K562 (cell line): ENCODE results near the gene COL28A1. TPM values are rescaled to one million over a fixed set of nuclear protein-coding genes. Genes with fewer than 3 reads are reported as not detected.

Source experiments
- ATAC-seq: fragments of 200-7000 bp; cut with Tn5 transposase; 3 replicates; pipeline ENCODE4 v1.9.1; 2020; ENCODE audit warnings: moderate library complexity
- BruUV-seq: library from RNA; stranded (reverse); fragments of 400-500 nt; replicated peaks from 2 replicates; lab custom pipeline; 2021; lab: Mats Ljungman, UMichigan
- CTCF ChIA-PET: fragments of 300-600 bp; formaldehyde crosslinking; extraction: SDS; loops from one replicate; lab custom pipeline; 2021; ENCODE audit warnings: low intra/inter-chr PET ratio; lab: Yijun Ruan, JAX
- POLR2A ChIA-PET: fragments of 300-600, 350-650 bp; sonication (Branson Sonifier 250); formaldehyde crosslinking; extraction: SDS; loops from one replicate; lab custom pipeline; 2021; ENCODE audit warnings: antibody characterized with exemption, inconsistent platforms; lab: Yijun Ruan, JAX
- DNase-seq, 4 experiments: peaks; one replicate each; pipeline versions ENCODE4 v3.0.0 to v3.0.0-alpha.2; 2011 to 2018; ENCODE audit warnings: low spot score in 3 of 4, mixed read lengths in 3 of 4; ENCODE audit errors: extremely low read depth in 1 of 4
- FAIRE-seq: peaks from 2 replicates; lab custom pipeline; 2011; peaks lifted over from hg19 to GRCh38; lab: Jason Lieb, UNC
- H2AFZ ChIP-seq: 2 replicates; pipeline ENCODE4 v1.6.0; 2011; ENCODE audit warnings: low read depth, low read length, control low read depth, inconsistent platforms
- H3K27ac ChIP-seq: fragments of 200-600 bp; 3 replicates; pipeline ENCODE4 v1.8.0; 2011; ENCODE audit warnings: low read depth, mild to moderate bottlenecking, control low read depth, inconsistent platforms, low read length, moderate library complexity, mixed read lengths; ENCODE audit errors: extremely low read depth
- H3K27me3 ChIP-seq, 2 experiments: fragments of 300-600 bp in 1 of 2; 2 replicates in 1 of 2; 3 replicates in 1 of 2; pipeline versions ENCODE4 v1.6.0 to v1.8.0; 2011; ENCODE audit warnings: inconsistent platforms in 2 of 2, low read length in 2 of 2, mild to moderate bottlenecking in 1 of 2, mixed read lengths in 1 of 2, moderate library complexity in 1 of 2; ENCODE audit not compliant: control insufficient read depth in 2 of 2, insufficient read depth in 2 of 2
- H3K36me3 ChIP-seq: fragments of 300-600 bp; 3 replicates; pipeline ENCODE4 v1.8.0; 2011; ENCODE audit warnings: mild to moderate bottlenecking, low read length, inconsistent platforms; ENCODE audit not compliant: control insufficient read depth, insufficient read depth
- H3K4me1 ChIP-seq, 2 experiments: fragments of 200-600 bp in 1 of 2; replicated peaks in 1 of 2; 2 replicates in 1 of 2; 3 replicates in 1 of 2; pipeline versions ENCODE4 v1.5.1 to v1.8.0; 2011; ENCODE audit warnings: inconsistent platforms in 2 of 2, low read length in 2 of 2, mild to moderate bottlenecking in 1 of 2, mixed read lengths in 1 of 2, moderate library complexity in 1 of 2; ENCODE audit not compliant: control insufficient read depth in 2 of 2, insufficient read depth in 2 of 2
- H3K4me2 ChIP-seq: 2 replicates; pipeline ENCODE4 v1.6.1; 2011; ENCODE audit warnings: low read length, control low read depth, inconsistent platforms, mixed read lengths; ENCODE audit not compliant: insufficient read depth
- H3K4me3 ChIP-seq: fragments of 200-600 bp; sonication (generic), shearing (Covaris generic); 2 replicates; pipeline ENCODE4 v1.5.1; 2016; ENCODE audit warnings: control low read depth, inconsistent platforms
- H3K79me2 ChIP-seq: fragments of 200-600 bp; 3 replicates; pipeline ENCODE4 v1.8.0; 2011; ENCODE audit warnings: low read length, inconsistent platforms; ENCODE audit not compliant: control insufficient read depth, insufficient read depth
- H3K9ac ChIP-seq, 2 experiments: 2 replicates each; pipeline versions ENCODE4 v1.6.0 to v1.6.1; 2011; ENCODE audit warnings: low read depth in 2 of 2, low read length in 2 of 2, control low read depth in 1 of 2, inconsistent platforms in 1 of 2, mild to moderate bottlenecking in 1 of 2, mixed read lengths in 1 of 2; ENCODE audit not compliant: insufficient read depth in 1 of 2
- H3K9me1 ChIP-seq: one replicate; pipeline ENCODE4 v1.6.0; 2011; ENCODE audit warnings: inconsistent platforms, mild to moderate bottlenecking, low read length, moderate library complexity; ENCODE audit not compliant: control insufficient read depth, insufficient read depth
- H3K9me3 ChIP-seq: replicated peaks from 2 replicates; pipeline ENCODE4 v1.5.1; 2011; ENCODE audit warnings: low read depth, low read length, inconsistent platforms; ENCODE audit not compliant: control insufficient read depth, insufficient read depth
- H4K20me1 ChIP-seq: replicated peaks from 2 replicates; pipeline ENCODE4 v1.6.1; 2011; ENCODE audit warnings: low read length, inconsistent platforms, mixed read lengths; ENCODE audit not compliant: control insufficient read depth, insufficient read depth
- CBX1 ChIP-seq: sonication (generic); IDR thresholded peaks from 2 replicates; pipeline ENCODE4 v1.6.1; 2016; ENCODE audit warnings: antibody characterized with exemption, low read depth, mild to moderate bottlenecking
- CHD2 ChIP-seq: IDR thresholded peaks from 2 replicates; pipeline ENCODE4 v1.6.1; 2011; ENCODE audit warnings: low read depth, low read length
- ELF1 ChIP-seq: fragments of 200-800 bp; sonication (Bioruptor generic); IDR thresholded peaks from 2 replicates; pipeline ENCODE4 v1.6.1; 2016; ENCODE audit warnings: missing genetic modification characterization, missing compliant biosample characterization
- FOSL1 ChIP-seq: fragments of 200-800 bp; sonication (Bioruptor generic); conservative IDR thresholded peaks from 2 replicates; pipeline ENCODE4 v1.6.1; 2016; ENCODE audit warnings: missing genetic modification characterization, missing compliant biosample characterization
- FOXA1 ChIP-seq: fragments of 450-650 bp; IDR thresholded peaks from 2 replicates; pipeline ENCODE4 v1.6.1; 2016; ENCODE audit warnings: mild to moderate bottlenecking, borderline replicate concordance
- NCOA2 ChIP-seq, 2 experiments: fragments of 450-650 bp; IDR thresholded peaks; 2 replicates each; pipeline ENCODE4 v1.6.1; 2018; ENCODE audit warnings: mild to moderate bottlenecking in 2 of 2, moderate library complexity in 1 of 2; ENCODE audit not compliant: partially characterized antibody in 2 of 2
- NFE2 ChIP-seq: IDR thresholded peaks from 2 replicates; pipeline ENCODE4 v1.6.1; 2014; ENCODE audit warnings: antibody characterized with exemption, low read depth
- POLR3A ChIP-seq: IDR thresholded peaks from 2 replicates; pipeline ENCODE4 v1.6.1; 2011; ENCODE audit warnings: borderline replicate concordance, mild to moderate bottlenecking, moderate library complexity; ENCODE audit not compliant: insufficient read length, insufficient read depth; ENCODE audit errors: extremely low read depth
- TEAD4 ChIP-seq, 2 experiments: sonication (generic) in 1 of 2; formaldehyde crosslinking in 1 of 2; IDR thresholded peaks; 2 replicates each; pipeline versions ENCODE4 v1.6.1 to v1.8.0; 2012 to 2022; ENCODE audit warnings: borderline replicate concordance in 1 of 2, inconsistent platforms in 1 of 2, low read length in 1 of 2, mild to moderate bottlenecking in 1 of 2, missing genetic modification reagents in 1 of 2
- ZBTB1 ChIP-seq: sonication (generic); formaldehyde crosslinking; IDR thresholded peaks from 2 replicates; pipeline ENCODE4 v1.8.1; 2023; ENCODE audit warnings: missing genetic modification reagents, low read depth, mild to moderate bottlenecking, borderline replicate concordance
- ZNF217 ChIP-seq: sonication (generic); formaldehyde crosslinking; IDR thresholded peaks from 2 replicates; pipeline ENCODE4 v1.8.0; 2022; ENCODE audit warnings: mild to moderate bottlenecking, missing genetic modification reagents
- WGBS: fragments of 100-300 bp; shearing (Covaris generic); methylation state at CpG from one replicate; pipeline ENCODE4 v1.1.6; 2016; ENCODE audit warnings: low coverage, mixed read lengths; ENCODE audit not compliant: insufficient coverage; ENCODE audit errors: missing lambda C conversion rate; 5-methylcytosine and 5-hydroxymethylcytosine counted together
- in situ Hi-C: fragments of 300-500 bp; cut with MboI; formaldehyde crosslinking; loops from 4 replicates; pipeline ENCODE4 v1.15.0; 2018; ENCODE audit warnings: inconsistent platforms, mixed read lengths
- intact Hi-C: fragments of 100-400 bp; cut with micrococcal nuclease; formaldehyde crosslinking; loops from 2 replicates; pipeline ENCODE4 v1.14.2; 2022
- polyA plus RNA-seq, 8 experiments: library from polyadenylated mRNA; depleted of rRNA in 4 of 8; stranded (reverse) in 5 of 8; unstranded in 3 of 8; fragments of >200 nt; fragmentation: Nextera tagmentation in 2 of 8; fragmentation: Illumina TruSeq in 1 of 8; extraction: Ambion mirVana in 2 of 8; extraction: Trizol in 1 of 8; gene quantifications; 2 replicates each; pipeline versions ENCODE4 v1.2.1 to v1.2.3, GENCODE V29; 2011 to 2014; ENCODE audit warnings: inconsistent platforms in 1 of 8, missing spikeins in 1 of 8
- total RNA-seq, 7 experiments: library from RNA; depleted of rRNA in 6 of 7; stranded (reverse); fragments of >200 nt in 6 of 7; fragmentation: Illumina TruSeq in 2 of 7; extraction: Trizol in 2 of 7; gene quantifications; 2 replicates each; pipeline versions ENCODE4 v1.2.1 to v1.2.3, GENCODE V29; 2011 to 2021; ENCODE audit warnings: low replicate concordance in 1 of 7
- TF ChIP-seq, protein P1 (sequence below): sonication (generic); formaldehyde crosslinking; IDR thresholded peaks from 2 replicates; pipeline ENCODE4 v1.8.0; 2022; ENCODE audit warnings: missing genetic modification reagents, mild to moderate bottlenecking, borderline replicate concordance
- TF ChIP-seq, protein P2 (sequence below): fragments of 450-650 bp; formaldehyde crosslinking; IDR thresholded peaks from 2 replicates; pipeline ENCODE4 v1.4.0; 2022; ENCODE audit warnings: missing genetic modification characterization
- TF ChIP-seq, protein P3 (sequence below): sonication (generic); formaldehyde crosslinking; IDR thresholded peaks from 2 replicates; pipeline ENCODE4 v1.8.0; 2022; ENCODE audit warnings: missing genetic modification reagents, mild to moderate bottlenecking, borderline replicate concordance
- TF ChIP-seq, protein P4 (sequence below): fragments of 450-650 bp; IDR thresholded peaks from 2 replicates; pipeline ENCODE4 v1.6.1; 2017; ENCODE audit warnings: mild to moderate bottlenecking, moderate library complexity

The COL28A1 gene
- total and polyA plus RNA-seq, 9 of the 15 experiments (the other 6 are each of a cell fraction or from before 2014, with no cell fraction given) = 0.03 to 0.13 (median 0.05) TPM; not detected in 3

DNA sequence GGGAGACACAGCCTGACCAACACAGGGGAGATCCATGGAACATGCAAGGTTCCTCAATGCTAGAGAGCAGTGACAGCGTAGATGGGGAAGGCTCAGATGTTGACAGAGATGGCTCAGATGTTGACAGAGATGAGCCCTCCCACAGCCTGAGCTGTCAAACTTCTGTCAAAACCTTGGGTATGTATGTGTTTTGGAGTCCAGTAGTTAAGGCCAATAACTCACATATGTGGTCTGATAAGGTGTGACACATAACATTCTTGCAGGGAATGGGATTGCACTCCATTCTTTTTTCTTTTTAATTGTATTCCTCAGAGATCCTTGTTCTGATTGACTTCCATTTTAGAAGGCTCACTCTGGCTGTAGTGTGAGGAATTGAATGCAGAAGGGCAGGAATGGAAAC is 217.1 kb downstream of the COL28A1 start (continued):
- TF ChIP-seq FOXA1 (peak; percentile 36; the same call in 1 of the 2 replicates), TEAD4 (IDR thresholded peaks at IDR 0.05; ENCODE audit: low read length) (peak; percentile 25; the same call in 1 of the 2 replicates), TEAD4 (CRISPR knock-in tag; IDR thresholded peaks at IDR 0.05; ENCODE audit: borderline replicate concordance) (no peak), FOSL1 (tag) (peak; percentile 50)
- TF ChIP-seq, protein P1, sequence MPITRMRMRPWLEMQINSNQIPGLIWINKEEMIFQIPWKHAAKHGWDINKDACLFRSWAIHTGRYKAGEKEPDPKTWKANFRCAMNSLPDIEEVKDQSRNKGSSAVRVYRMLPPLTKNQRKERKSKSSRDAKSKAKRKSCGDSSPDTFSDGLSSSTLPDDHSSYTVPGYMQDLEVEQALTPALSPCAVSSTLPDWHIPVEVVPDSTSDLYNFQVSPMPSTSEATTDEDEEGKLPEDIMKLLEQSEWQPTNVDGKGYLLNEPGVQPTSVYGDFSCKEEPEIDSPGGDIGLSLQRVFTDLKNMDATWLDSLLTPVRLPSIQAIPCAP (CRISPR knock-in tag) = no peak

DNA sequence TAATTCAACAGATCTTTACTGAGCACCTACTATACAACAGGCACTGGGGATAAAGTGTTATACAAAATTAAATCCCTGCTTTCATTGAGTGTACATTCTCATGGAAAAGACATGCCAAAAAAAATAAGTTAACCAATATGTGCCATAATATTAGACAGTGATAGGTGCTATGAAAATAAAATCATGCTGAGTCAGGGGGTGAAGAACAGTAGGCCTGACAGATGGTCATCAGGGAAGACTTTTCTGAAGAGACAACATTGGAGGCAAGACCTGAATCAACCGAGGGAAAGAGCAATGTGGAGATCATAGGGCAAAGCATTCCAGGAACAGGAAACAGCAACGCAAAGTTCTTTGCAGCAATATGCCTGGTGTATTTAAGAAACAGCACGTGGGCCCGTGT is 217.8 kb downstream of the COL28A1 start:
- BruUV-seq = no TSS peak
- DNase-seq (no peak), FAIRE-seq (no peak), ATAC-seq (no peak)
- Histone ChIP-seq H3K9me3 (no peaks in the 10 kb centered on the region), H3K9ac (no peak overlapping the region), H3K36me3 (no peaks in the 10 kb centered on the region), H3K27me3 (peaks cover 0 to 4% of the 10 kb centered on the region in 2 experiments; a peak in 2 of 5 replicates), H3K4me1 (no peaks in the 10 kb centered on the region; a peak in 1 of 5 replicates), H3K4me2 (no peak overlapping the region), H3K4me3 (no peak overlapping the region), H3K9me1 (no peaks in the 10 kb centered on the region), H2AFZ (no peak overlapping the region), H4K20me1 (no peaks in the 10 kb centered on the region), H3K79me2 (no peaks in the 10 kb centered on the region), H3K27ac (no peak overlapping the region)
- intact Hi-C loops (no loop called here), in situ Hi-C loops (loop anchor here (25.0 kb wide), 1 partner anchor 356 kb away; no protein-coding TSS in a partner anchor)
- POLR2A ChIA-PET = no interaction called here
- WGBS = 2% methylated on average over 4 of the region's 4 CpGs
- CTCF ChIA-PET = no interaction called here
- TF ChIP-seq, protein P2, sequence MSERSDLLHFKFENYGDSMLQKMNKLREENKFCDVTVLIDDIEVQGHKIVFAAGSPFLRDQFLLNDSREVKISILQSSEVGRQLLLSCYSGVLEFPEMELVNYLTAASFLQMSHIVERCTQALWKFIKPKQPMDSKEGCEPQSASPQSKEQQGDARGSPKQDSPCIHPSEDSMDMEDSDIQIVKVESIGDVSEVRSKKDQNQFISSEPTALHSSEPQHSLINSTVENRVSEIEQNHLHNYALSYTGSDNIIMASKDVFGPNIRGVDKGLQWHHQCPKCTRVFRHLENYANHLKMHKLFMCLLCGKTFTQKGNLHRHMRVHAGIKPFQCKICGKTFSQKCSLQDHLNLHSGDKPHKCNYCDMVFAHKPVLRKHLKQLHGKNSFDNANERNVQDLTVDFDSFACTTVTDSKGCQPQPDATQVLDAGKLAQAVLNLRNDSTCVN (CRISPR knock-in tag) = no peak
- TF ChIP-seq ZBTB1 (CRISPR knock-in tag) (no peak), POLR3A (no peak), ELF1 (tag) (no peak), CBX1 (no peak), ZNF217 (no peak), NCOA2 (IDR thresholded peaks at IDR 0.05; ENCODE audit: partially characterized antibody in 2 of 2) (no peak), CHD2 (no peak), NFE2 (no peak)
- TF ChIP-seq, protein P3, sequence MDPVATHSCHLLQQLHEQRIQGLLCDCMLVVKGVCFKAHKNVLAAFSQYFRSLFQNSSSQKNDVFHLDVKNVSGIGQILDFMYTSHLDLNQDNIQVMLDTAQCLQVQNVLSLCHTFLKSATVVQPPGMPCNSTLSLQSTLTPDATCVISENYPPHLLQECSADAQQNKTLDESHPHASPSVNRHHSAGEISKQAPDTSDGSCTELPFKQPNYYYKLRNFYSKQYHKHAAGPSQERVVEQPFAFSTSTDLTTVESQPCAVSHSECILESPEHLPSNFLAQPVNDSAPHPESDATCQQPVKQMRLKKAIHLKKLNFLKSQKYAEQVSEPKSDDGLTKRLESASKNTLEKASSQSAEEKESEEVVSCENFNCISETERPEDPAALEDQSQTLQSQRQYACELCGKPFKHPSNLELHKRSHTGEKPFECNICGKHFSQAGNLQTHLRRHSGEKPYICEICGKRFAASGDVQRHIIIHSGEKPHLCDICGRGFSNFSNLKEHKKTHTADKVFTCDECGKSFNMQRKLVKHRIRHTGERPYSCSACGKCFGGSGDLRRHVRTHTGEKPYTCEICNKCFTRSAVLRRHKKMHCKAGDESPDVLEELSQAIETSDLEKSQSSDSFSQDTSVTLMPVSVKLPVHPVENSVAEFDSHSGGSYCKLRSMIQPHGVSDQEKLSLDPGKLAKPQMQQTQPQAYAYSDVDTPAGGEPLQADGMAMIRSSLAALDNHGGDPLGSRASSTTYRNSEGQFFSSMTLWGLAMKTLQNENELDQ (CRISPR knock-in tag) = no peak
- TF ChIP-seq, protein P4, sequence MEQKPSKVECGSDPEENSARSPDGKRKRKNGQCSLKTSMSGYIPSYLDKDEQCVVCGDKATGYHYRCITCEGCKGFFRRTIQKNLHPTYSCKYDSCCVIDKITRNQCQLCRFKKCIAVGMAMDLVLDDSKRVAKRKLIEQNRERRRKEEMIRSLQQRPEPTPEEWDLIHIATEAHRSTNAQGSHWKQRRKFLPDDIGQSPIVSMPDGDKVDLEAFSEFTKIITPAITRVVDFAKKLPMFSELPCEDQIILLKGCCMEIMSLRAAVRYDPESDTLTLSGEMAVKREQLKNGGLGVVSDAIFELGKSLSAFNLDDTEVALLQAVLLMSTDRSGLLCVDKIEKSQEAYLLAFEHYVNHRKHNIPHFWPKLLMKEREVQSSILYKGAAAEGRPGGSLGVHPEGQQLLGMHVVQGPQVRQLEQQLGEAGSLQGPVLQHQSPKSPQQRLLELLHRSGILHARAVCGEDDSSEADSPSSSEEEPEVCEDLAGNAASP = no peak
